Measurements from ENCODE around the gene IDH3G.

The IDH3G gene

GRCh38 chrX:153782313-153782712 lies 11.9 kb downstream of the IDH3G start (continued):
- TF ChIP-seq, protein P1, sequence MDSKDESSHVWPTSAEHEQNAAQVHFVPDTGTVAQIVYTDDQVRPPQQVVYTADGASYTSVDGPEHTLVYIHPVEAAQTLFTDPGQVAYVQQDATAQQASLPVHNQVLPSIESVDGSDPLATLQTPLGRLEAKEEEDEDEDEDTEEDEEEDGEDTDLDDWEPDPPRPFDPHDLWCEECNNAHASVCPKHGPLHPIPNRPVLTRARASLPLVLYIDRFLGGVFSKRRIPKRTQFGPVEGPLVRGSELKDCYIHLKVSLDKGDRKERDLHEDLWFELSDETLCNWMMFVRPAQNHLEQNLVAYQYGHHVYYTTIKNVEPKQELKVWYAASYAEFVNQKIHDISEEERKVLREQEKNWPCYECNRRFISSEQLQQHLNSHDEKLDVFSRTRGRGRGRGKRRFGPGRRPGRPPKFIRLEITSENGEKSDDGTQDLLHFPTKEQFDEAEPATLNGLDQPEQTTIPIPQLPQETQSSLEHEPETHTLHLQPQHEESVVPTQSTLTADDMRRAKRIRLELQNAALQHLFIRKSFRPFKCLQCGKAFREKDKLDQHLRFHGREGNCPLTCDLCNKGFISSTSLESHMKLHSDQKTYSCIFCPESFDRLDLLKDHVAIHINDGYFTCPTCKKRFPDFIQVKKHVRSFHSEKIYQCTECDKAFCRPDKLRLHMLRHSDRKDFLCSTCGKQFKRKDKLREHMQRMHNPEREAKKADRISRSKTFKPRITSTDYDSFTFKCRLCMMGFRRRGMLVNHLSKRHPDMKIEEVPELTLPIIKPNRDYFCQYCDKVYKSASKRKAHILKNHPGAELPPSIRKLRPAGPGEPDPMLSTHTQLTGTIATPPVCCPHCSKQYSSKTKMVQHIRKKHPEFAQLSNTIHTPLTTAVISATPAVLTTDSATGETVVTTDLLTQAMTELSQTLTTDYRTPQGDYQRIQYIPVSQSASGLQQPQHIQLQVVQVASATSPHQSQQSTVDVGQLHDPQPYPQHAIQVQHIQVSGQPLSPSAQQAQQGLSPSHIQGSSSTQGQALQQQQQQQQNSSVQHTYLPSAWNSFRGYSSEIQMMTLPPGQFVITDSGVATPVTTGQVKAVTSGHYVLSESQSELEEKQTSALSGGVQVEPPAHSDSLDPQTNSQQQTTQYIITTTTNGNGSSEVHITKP (tag by site-specific recombination; IDR thresholded peaks at IDR 0.05), result peak; percentile 65
- TF ChIP-seq MEIS1 (CRISPR knock-in tag; IDR thresholded peaks at IDR 0.05; ENCODE audit: borderline replicate concordance), result no peak

DNA sequence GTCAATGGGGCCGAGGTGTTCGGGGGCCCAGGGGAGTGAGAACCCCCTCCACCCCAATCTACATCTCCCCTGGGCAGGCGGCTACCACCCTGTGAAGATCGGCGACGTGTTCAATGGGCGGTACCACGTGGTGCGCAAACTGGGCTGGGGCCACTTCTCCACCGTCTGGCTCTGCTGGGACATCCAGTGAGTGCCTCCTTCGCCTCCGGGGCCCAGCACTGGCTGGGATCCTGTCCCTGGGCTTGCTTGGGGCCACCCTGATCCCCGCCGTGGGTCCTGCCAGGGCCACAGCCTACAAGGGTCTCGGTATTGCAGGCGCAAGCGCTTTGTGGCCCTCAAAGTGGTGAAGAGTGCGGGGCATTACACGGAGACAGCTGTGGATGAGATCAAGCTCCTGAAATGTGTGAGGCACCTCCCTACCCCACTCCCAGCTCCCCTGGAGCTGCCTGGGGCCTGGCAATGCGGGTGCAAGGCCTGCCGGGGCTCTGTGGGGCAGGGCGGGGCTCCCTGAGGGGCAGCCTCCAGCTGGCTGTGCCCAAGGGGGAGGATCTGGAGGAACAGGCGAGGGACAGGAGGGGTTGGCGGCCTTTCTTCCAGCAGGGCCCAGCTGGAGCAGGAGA lies 12.6 kb downstream of the IDH3G start:
- TF ChIP-seq, protein P2, sequence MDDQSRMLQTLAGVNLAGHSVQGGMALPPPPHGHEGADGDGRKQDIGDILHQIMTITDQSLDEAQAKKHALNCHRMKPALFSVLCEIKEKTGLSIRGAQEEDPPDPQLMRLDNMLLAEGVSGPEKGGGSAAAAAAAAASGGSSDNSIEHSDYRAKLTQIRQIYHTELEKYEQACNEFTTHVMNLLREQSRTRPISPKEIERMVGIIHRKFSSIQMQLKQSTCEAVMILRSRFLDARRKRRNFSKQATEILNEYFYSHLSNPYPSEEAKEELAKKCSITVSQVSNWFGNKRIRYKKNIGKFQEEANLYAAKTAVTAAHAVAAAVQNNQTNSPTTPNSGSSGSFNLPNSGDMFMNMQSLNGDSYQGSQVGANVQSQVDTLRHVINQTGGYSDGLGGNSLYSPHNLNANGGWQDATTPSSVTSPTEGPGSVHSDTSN (CRISPR knock-in tag; IDR thresholded peaks at IDR 0.05), result 0 out of 2 replicates have a peak, but pooled peaks have one; percentile 31
- TF ChIP-seq RBAK (tag by site-specific recombination; IDR thresholded peaks at IDR 0.05) (no peak), GLIS1 (tag by site-specific recombination; IDR thresholded peaks at IDR 0.05) (peak; percentile 89), ZNF48 (tag by site-specific recombination; IDR thresholded peaks at IDR 0.05) (no peak), SP2 (tag by site-specific recombination; IDR thresholded peaks at IDR 0.05) (peak; percentile 21; the same call in 1 of the 2 replicates), KLF17 (tag by site-specific recombination; IDR thresholded peaks at IDR 0.05) (0 out of 2 replicates have a peak, but pooled peaks have one; percentile 20), ZNF174 (tag by site-specific recombination; IDR thresholded peaks at IDR 0.05) (no peak), ZIC2 (tag by site-specific recombination; IDR thresholded peaks at IDR 0.05) (peak; percentile 79), ZNF19 (tag by site-specific recombination; IDR thresholded peaks at IDR 0.05; ENCODE audit: low read depth) (no peak), KLF1 (tag by site-specific recombination; IDR thresholded peaks at IDR 0.05) (peak; percentile 51), GLI2 (tag by site-specific recombination; IDR thresholded peaks at IDR 0.05; ENCODE audit: borderline replicate concordance, low read depth) (no peak), ZNF707 (tag by site-specific recombination; IDR thresholded peaks at IDR 0.05) (no peak), GLIS2 (tag by site-specific recombination; IDR thresholded peaks at IDR 0.05) (peak; percentile 66)
- TF ChIP-seq, protein P3, sequence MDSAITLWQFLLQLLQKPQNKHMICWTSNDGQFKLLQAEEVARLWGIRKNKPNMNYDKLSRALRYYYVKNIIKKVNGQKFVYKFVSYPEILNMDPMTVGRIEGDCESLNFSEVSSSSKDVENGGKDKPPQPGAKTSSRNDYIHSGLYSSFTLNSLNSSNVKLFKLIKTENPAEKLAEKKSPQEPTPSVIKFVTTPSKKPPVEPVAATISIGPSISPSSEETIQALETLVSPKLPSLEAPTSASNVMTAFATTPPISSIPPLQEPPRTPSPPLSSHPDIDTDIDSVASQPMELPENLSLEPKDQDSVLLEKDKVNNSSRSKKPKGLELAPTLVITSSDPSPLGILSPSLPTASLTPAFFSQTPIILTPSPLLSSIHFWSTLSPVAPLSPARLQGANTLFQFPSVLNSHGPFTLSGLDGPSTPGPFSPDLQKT (IDR thresholded peaks at IDR 0.05; ENCODE audit: borderline replicate concordance, low read depth, low read length), result no peak
- H3K4me1 ChIP-seq (ENCODE audit: control insufficient read depth, insufficient read depth, low read length), result no peaks in the 10 kb centered on the region
- CTCF ChIA-PET, result interaction anchor here (1.2 to 2.0 kb wide), 3 partner anchors 12 to 171 kb away, joined by 3 to 10 read pairs (median 3); partner anchors contain the start of gene PLXNB3
- H3K4me3 ChIP-seq (ENCODE audit: low read depth, low read length), result no peak overlapping the region
- no peak overlapping the region for H3K27ac ChIP-seq (ENCODE audit: extremely low read depth, low read depth, low read length)
- no peaks in the 10 kb centered on the region for H3K9me3 ChIP-seq (ENCODE audit: control insufficient read depth, insufficient read depth, low read depth, low read length)
- peaks cover 0 to 18% of the 10 kb centered on the region in 2 experiments; a peak in 1 of 3 replicates for H3K36me3 ChIP-seq (ENCODE audit: control insufficient read depth in 2 of 2, insufficient read depth in 1 of 2, low read length in 2 of 2)
- POLR2A ChIA-PET, result interaction anchor here (0.8 to 3.3 kb wide), 5 partner anchors 10 to 154 kb away, joined by 3 to 16 read pairs (median 4); partner anchors contain the start of genes IDH3G, NAA10 and SSR4

Measured in HEK293 (cell line).